ENCODE measurements around the gene RTN4R.

Gene RTN4R

GRCh38 chr22:20256027-20256426 lies 12.1 kb downstream of the RTN4R start:
- no peak for DNase-seq

GRCh38 chr22:20254975-20255946 lies 12.9 kb downstream of the RTN4R start:
- DNase-seq = no peak

DNA sequence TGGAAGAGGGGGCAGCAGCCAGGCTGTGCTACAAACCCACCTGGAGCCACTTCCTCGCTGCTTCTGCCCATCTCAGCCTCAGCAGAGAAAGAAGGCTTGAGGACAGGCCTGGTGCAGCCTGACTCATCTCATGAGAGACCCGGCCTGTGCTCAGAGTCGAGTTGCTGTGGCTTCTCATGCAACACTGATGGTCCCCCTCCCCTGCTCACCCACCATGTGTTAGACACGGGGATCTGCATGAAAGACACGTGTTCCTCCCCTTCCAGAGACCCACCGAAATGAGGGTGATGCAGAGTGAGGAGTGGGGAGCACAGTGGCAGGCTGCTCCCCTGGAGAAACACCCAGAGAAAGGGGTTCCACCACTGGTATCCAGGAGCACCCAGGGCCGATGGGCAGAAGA lies 15.0 kb downstream of the RTN4R start:
- DNase-seq = no peak

GRCh38 chr22:20251981-20252380 lies 16.1 kb downstream of the RTN4R start:
- DNase-seq = no peak

GRCh38 chr22:20251491-20251890 lies 16.6 kb downstream of the RTN4R start:
- DNase-seq = no peak

DNA sequence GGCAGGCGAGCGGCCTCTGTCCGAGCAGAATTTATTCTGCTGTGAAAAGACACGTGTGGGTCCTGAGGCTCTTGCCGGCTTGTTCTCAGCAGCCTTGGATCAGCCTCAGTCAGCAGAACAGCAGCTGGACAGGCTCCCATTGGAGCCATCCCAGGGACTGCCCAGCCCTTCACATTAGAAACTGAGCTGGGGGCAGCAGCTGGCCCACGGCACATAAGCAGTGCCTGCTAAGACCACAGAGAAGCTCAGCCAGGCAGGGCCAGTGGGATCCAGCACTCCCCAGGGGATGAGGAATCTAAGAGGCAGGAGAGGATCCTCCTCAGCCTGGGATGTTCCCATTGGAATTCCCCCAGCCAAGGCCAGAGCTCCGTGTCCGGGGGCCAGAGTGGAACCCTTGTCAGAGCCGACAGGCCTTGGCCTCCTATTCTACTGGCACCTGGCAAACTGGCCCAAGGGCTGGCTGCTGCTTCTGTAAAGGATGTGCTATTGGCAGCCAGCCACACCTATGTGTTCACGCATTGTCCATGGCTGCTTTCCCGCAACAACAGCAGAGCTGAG lies 18.2 kb downstream of the RTN4R start:
- no peak for DNase-seq

DNA sequence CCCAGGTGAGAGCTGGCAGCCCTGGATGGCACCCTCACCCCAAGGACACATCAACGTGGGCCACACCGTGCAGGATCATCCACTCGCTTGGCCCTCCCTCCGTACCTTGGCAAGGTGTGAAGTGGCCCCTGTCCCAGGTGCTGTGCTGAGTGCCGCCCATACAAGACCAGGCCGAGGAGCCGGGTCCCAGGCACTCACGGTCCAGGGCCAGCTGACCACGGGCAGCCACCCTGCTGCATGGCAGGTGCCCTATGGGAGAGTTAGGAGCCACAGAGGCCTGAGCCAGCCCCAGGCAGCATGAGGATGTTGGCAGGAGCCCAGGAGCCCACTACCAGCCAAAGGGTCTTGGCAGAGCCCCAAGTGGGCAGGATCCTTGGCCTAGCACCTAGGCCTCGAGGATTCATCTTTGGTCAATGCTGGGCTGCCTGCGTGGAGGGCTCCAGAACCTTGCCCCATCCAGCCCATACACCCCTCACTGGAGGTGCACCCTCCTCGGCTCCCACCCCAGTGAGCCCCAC lies 19.6 kb downstream of the RTN4R start:
- no peak for DNase-seq

DNA sequence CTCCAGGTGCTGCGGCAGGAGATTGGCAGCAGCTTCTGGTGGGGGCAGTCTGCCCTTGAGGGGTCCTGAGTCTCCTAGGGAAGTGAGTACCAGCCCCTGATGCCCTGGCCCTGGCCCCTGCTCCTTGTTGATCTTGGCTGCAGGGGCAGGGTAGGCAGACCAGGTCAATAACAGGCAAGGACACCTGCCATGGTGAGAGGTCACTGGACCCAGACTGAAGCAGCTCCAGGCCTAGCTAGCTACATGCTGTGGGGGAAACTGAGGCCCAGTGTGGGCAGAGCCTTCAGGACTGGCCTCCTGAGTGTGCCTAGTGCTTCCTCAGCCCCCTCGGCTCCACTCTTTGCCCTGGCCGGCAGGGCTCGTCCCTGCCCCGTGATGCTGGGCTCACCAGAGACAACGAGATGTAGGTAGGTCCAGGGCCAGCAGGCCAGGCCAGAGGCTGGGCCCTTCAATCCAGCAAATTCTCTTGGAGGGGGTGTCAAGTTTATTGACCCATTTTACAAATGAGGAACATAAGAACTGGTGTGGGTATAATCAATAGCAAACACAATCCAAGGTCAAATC lies 20.4 kb downstream of the RTN4R start:
- DNase-seq = no peak

GRCh38 chr22:20247010-20247505 lies 21.1 kb downstream of the RTN4R start:
- no peak for DNase-seq

- DNase-seq = no peak
Measured at GRCh38 chr22:20246368-20247009, 21.6 kb downstream of the RTN4R start.

DNA sequence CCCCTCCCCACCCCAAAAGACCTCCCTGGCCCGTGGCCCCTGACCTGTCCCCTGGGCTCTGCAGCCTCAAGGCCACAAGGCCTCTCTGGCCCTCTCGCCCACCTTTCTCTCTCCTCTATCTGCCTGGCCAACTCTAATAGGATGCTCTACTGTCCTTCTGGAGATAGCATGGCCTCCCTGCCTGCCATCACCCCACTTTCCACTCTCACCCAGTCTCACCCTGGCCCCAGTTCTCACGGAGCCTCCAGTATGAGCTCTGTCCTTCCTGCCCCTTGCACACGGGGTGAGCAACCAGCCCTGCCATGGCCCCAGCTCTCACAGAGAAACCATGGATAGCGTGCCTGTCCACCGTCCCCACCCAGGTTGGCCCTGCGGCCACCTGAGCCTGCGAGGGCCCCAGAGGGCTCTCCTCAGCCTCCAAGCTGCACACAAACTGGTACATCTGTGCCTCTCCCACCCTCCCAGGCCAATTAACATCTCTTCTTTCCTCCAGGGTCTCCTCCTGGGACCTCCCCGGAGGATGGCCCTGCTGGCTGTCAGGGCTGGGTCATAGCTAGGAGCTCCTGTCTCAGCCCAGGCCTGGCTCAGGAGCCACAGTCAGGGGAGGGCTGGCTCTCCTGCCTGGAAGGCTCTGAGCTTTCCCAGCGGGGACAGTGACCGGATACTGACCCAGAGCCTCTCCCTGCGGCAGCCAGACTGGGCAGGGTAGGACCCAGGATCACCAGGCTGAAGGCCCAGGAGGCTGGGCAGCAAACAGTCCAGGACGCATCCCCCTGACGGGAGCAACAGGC lies 22.3 kb downstream of the RTN4R start:
- no peak for DNase-seq

DNA sequence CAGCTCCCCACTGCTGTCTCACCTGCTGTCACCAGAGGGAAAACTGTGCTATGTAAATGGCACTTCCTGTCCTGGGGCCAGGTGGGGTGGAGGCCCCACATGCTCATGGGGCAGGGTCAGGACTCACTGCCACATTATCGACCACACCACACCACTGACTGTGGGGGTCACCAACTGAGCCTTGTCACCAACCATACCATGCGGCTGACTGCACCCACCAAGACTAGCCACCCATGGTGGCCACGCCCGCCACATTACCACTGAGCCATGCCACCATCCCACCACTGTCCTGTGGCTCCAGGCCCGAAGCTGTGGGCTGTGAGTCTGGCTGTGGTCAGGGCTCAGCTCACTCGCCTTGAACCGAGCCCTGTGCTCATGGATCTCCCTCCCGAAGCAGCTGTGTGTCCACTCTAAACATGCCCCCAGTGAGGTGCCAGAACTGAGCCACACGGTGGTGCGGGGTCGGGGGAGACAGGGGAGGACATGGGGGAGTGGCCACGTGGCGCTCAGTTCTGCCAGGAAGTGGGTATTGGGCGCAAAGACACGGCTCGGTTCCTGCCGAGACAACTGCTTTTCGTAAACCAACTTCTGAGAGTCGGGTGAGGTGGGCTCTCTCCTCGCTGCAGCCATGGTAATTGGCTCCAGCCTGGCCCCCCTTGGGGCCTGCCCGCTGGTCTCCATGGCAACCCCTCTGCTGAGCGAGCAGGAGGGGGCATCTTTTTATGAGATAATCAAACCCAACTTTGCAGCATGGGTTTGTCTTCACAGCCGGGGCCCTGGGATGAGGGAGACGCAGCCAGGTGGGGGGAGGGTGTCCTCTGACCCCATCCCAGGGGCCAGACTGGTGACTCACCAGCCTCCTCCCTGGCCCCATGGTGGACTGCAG lies 23.2 kb downstream of the RTN4R start:
- DNase-seq = no peak

GRCh38 chr22:20244250-20244648 lies 23.9 kb downstream of the RTN4R start:
- no peak for DNase-seq

DNA sequence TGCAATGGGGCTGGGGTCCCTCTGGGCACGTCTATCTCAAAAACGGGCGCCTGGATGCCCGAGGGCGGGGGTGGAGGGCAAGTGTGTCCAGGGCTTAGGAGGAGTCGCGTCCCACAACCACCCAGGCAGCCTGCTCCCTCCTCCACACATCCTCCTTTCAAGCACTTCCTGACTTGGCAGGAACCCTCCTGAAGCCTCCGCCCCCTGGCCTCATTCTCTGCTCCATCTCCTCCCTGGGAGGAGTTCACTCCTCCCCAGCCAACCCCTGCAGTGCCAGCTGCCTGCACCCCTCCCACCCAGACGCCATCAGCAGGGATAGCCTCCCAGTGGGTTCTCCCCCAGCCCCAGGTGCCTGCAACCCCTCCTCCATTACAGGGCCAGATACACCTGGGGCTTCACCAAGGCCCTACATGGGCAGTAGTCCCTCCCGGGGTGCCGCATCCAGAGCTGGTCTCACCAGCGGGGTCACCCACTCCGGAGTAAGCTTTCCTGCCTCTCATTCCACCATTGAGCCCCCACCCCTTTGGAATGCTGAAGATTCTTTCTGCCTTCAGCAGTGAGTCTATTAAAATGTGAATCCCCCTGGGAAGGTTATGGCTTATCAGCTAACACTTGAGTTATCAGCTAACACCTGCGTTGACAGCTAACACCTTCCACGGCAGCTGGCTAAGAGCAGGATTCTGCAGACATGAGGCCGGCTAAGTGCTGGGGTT lies 24.4 kb downstream of the RTN4R start:
- DNase-seq = peak in 1 of 2 experiments; percentile 30

- no peak for DNase-seq
Measured at GRCh38 chr22:20243176-20243536, 25.0 kb downstream of the RTN4R start.

GRCh38 chr22:20242393-20243175 lies 25.5 kb downstream of the RTN4R start:
- DNase-seq = no peak

DNA sequence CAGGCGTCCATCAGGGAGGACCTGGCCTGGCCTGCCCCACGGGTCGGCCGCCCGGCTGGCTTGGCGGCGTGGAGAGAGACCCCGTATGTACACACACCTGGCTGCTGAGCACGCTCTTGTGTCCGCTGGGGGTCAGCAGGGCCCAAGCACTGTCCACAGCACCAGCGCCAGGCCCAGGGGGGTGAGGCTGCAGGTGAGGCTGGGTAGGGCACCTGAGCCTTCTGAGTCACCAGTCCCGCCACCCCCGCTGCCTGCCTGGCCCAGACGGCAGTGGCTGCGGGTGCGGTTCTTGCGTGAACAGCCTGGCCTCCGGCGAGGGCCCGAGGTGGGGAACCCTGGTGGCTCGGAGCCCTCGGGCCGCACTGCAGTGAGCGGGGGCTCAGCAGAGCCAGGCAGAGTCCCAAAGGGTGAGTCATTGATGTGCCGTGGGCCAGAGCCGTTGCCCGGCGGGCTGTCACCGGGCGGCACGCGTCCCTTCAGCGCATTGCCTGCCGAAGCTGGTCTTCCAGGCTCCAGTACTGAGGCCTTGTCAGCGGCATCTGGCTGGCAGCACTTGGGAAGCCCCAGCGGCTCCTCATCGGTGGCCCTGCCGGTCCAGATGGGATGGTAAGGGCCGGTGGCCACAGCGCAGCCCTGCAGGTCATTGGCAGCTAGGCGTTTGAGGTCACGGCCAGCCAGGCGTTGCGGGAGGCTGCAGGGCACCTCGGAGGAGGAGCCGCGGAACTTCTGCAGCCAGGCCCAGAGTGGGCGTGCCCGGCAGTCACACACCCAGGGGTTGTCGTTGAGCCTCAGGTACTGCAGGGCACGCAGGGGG lies 26.3 kb downstream of the RTN4R start:
- DNase-seq = no peak

- no peak for DNase-seq
Measured at GRCh38 chr22:20240900-20241299, 27.2 kb downstream of the RTN4R start.

DNA sequence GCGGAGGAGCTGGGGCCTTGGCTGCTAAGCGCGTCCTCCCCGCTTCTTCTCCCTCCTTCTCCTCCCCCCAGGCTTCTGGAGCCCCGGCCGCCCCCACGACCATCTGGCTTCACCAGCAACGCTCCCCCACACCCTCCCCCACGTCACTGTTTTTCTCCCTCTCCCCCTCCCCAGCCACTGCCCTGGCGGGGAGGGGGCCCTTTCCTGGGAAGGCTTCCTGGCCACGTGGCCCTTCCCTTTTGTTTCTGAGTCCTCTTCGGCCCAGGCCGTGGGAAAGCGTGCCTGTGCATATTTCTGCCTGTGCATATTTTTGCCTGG lies 27.7 kb downstream of the RTN4R start:
- DNase-seq = no peak

Data from SW 1271 (cell line).